Activated naive CD4-positive, alpha-beta T cell treated with anti-CD3 and anti-CD28 coated beads for 36 hours (primary cell): ENCODE data around the gene TCEAL5. TPM values are rescaled to one million over a fixed set of nuclear protein-coding genes. Genes with fewer than 3 reads are reported as not detected.
A peak's percentile ranks its signal among the peaks of the same experiment; 100 is the strongest.
"Not testable (repeated sequence)": the region's sequence is repeated elsewhere in the genome, so short reads cannot be mapped to it uniquely, and the experiment has no call there.

Source experiments
- CTCF ChIA-PET: fragments of 350-600 bp; sonication (Branson Sonifier 250); formaldehyde crosslinking; loops from one replicate; lab custom pipeline; 2021; ENCODE audit warnings: antibody characterized with exemption; lab: Charles Lee
- DNase-seq: peaks from one replicate; pipeline ENCODE4 v3.0.0-alpha.2; 2020
- H3K27ac Mint-ChIP-seq: one replicate; pipeline ENCODE4 v1.8.0; 2021; ENCODE audit warnings: mild to moderate bottlenecking, mixed read lengths
- H3K27me3 Mint-ChIP-seq: one replicate; pipeline ENCODE4 v1.8.0; 2021; ENCODE audit warnings: low read depth, mixed read lengths
- H3K36me3 Mint-ChIP-seq: one replicate; pipeline ENCODE4 v1.8.0; 2021; ENCODE audit warnings: low read depth, mixed read lengths
- H3K4me1 Mint-ChIP-seq: one replicate; pipeline ENCODE4 v1.8.0; 2021; ENCODE audit warnings: low read depth, mixed read lengths
- H3K4me3 Mint-ChIP-seq: one replicate; pipeline ENCODE4 v1.8.0; 2021; ENCODE audit warnings: mild to moderate bottlenecking, moderate library complexity, mixed read lengths
- H3K9me3 Mint-ChIP-seq: one replicate; pipeline ENCODE4 v1.8.0; 2021; ENCODE audit warnings: mixed read lengths
- intact Hi-C: fragments of 100-400 bp; cut with micrococcal nuclease; formaldehyde crosslinking; loops from one replicate; pipeline ENCODE4 v1.15.1; 2023
- total RNA-seq, 2 experiments: library from RNA; stranded (reverse); gene quantifications; one replicate each; pipeline ENCODE4 v1.2.3, GENCODE V29; 2021

TCEAL5 gene
- total RNA-seq, 2 experiments from 2014 or later = 0.32 TPM; not detected in 1

DNA sequence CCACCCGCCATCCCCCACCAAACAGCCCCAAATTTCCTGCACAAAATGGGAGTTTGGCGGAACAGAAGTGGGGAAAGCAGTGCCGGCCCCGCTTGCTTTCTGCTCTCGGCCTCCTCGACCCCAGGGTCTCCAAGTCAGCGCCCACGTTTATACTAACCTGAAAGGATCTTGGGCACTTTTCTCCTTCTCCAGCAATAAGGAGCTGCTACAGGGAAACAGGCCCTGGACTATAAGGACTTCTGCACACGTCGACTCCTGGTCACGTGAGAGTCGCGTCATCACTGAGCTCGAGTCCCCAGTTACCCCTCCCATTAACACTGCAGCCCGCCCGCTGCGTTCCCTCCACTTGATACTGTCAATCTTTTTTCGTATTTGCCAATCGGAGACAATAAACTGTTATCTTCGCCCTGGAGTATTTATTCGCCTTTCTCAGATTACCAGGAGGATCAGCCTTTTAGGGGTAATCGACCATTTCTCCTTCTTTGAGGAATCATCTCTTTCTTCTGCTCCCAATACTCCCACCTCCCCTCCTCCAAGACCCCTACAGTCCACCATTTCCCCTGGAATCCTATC, 21.5 kb downstream of the TCEAL5 start, which contains the start of gene TCEAL8:
TSS of gene TCEAL8 (minus strand) at position 235 of the 573 bp plus-strand sequence. CDS start 1,176 bp downstream, outside the sequence.
- Mint-ChIP-seq H3K27me3 (no peaks in the 10 kb centered on the region), H3K27ac (peak within 1 kb of the TSS; percentile 96), H3K4me3 (peak within 1 kb of the TSS; percentile 94), H3K36me3 (peaks cover 5% of the 10 kb centered on the region), H3K9me3 (no peaks in the 10 kb centered on the region), H3K4me1 (peaks cover 14% of the 10 kb centered on the region)
- peak; percentile 79 for DNase-seq
- CTCF ChIA-PET = no interaction called here
- intact Hi-C loops = loop anchor here (1.0 kb wide), 4 partner anchors 40 to 431 kb away; partner anchors contain the start of genes BEX4 and MORF4L2

DNA sequence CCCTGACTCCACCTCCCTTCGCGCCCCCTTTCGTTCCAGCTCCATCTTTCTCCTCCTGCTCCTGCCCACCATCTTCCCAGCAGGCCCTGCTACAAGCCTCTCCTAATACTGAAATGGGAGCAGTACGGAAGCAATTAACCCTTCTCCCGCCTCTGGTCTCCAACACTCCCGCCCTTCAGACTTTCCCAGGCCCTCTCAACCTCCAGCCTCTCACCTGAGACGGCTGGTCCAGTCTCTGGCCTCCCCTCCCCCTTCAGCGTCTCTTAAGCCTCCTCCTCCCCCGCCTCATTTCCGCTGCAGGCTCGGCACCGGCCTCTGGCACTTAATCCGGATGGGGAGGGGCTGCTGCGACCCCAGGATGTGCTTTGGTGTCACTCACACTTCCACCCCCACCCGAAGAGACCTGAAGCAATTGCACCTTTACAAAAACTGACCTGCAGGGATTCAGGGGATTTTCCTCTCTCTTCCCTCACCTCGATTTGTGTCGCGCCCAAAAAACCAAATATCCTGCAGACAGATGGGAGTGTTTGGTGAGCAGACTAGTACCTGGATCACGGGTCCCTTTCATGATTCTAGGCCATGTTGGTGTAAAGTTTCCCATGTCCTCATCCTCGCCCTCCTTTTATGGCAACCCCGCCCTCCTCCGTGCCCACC, 22.3 kb downstream of the TCEAL5 start:
- DNase-seq = peak; percentile 64
- Mint-ChIP-seq H3K27ac (peak overlapping the region; percentile 96), H3K36me3 (peaks cover 5% of the 10 kb centered on the region), H3K4me1 (peaks cover 14% of the 10 kb centered on the region), H3K4me3 (peak overlapping the region; percentile 94), H3K27me3 (no peaks in the 10 kb centered on the region), H3K9me3 (no peaks in the 10 kb centered on the region)
- CTCF ChIA-PET = interaction anchor here (2.2 kb wide), 1 partner anchor 43 kb away, joined by 6 read pairs; no protein-coding TSS in a partner anchor
- intact Hi-C loops = loop anchor here (1.0 kb wide), 2 partner anchors 39 to 432 kb away; partner anchors contain the start of genes BEX4 and MORF4L2

- CTCF ChIA-PET = interaction anchor here (0.7 to 2.2 kb wide), 2 partner anchors 42 to 49 kb away, joined by 3 to 6 read pairs; no protein-coding TSS in a partner anchor
- peak overlapping the region; percentile 96 for H3K27ac Mint-ChIP-seq
- H3K27me3 Mint-ChIP-seq = no peaks in the 10 kb centered on the region
- H3K36me3 Mint-ChIP-seq = peaks cover 5% of the 10 kb centered on the region
- no peak for DNase-seq
- intact Hi-C loops = loop anchor here (1.0 kb wide), 2 partner anchors 38 to 433 kb away; partner anchors contain the start of genes BEX4 and MORF4L2
- H3K4me1 Mint-ChIP-seq = peaks cover 14% of the 10 kb centered on the region
- H3K9me3 Mint-ChIP-seq = no peaks in the 10 kb centered on the region
- peak overlapping the region; percentile 94 for H3K4me3 Mint-ChIP-seq
These were observed 22.9 kb downstream of the TCEAL5 start for GRCh38 chrX:103253608-103254007.

- Mint-ChIP-seq H3K9me3 (no peaks in the 10 kb centered on the region), H3K4me3 (no peak overlapping the region)
- CTCF ChIA-PET = no interaction called here
These were observed 25.6 kb downstream of the TCEAL5 start for GRCh38 chrX:103250977-103251376.

DNA sequence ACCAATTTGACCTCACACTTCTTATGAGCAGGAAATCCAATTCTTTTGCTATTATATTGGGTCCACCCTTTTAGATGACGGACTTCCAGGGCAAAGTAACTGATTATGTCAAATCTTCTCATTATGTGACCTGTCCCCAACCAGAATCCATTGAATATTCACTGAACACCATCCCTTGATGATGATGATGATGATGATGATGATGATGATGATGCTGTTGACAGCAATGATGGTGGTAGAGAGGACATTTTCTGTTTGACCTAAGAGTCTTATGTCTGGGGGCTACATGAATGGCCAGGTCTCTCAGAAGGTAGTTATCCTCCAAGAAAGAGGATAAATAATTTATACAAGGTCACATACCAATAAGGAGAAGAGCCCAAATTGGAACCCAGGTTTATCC, 26.7 kb downstream of the TCEAL5 start:
- Mint-ChIP-seq H3K27ac (no peak overlapping the region), H3K4me3 (no peak overlapping the region), H3K36me3 (peaks cover 5% of the 10 kb centered on the region), H3K4me1 (peaks cover 10% of the 10 kb centered on the region), H3K9me3 (no peaks in the 10 kb centered on the region), H3K27me3 (no peaks in the 10 kb centered on the region)
- CTCF ChIA-PET = interaction anchor here (3.0 kb wide), 1 partner anchor 39 kb away, joined by 14 read pairs; no protein-coding TSS in a partner anchor
- intact Hi-C loops = no loop called here
- no peak for DNase-seq

More at GRCh38 chrX:103250977-103251376, 25.6 kb downstream of the TCEAL5 start:
- Mint-ChIP-seq H3K36me3 (peaks cover 5% of the 10 kb centered on the region), H3K4me1 (peaks cover 14% of the 10 kb centered on the region), H3K27me3 (no peaks in the 10 kb centered on the region), H3K27ac (no peak overlapping the region)
- intact Hi-C loops = no loop called here
- DNase-seq = no peak

- Mint-ChIP-seq H3K27ac (no peak overlapping the region), H3K36me3 (peaks cover 1% of the 10 kb centered on the region), H3K4me3 (no peak overlapping the region), H3K9me3 (no peaks in the 10 kb centered on the region), H3K27me3 (no peaks in the 10 kb centered on the region), H3K4me1 (peaks cover 3% of the 10 kb centered on the region)
- DNase-seq = no peak
- intact Hi-C loops = loop anchor here (1.0 kb wide), 1 partner anchor 37 kb away; no protein-coding TSS in a partner anchor
- CTCF ChIA-PET = interaction anchor here (0.7 to 3.0 kb wide), 4 partner anchors 19 to 874 kb away, joined by 3 to 14 read pairs (median 3); no protein-coding TSS in a partner anchor
These were observed 28.0 kb downstream of the TCEAL5 start for GRCh38 chrX:103248553-103248952.

DNA sequence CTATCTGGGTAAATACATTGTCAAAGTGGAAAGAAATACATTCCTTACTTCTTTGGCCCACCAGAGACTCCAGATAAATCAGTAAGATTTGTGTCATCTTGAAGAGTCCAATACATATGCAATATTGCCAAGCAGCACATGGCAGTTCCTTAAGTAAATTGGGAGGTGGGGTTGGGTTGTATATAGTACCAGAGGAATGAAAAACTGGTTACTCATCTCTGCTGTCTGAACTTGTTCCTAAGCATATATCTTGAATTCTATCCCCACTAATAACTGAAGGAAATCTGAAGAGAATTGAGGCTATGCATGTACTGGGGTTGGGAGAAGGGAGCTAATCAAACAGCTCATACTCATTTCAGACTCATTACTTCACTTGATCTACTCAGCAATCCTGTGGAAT, 36.4 kb downstream of the TCEAL5 start:
- Mint-ChIP-seq H3K9me3 (no peaks in the 10 kb centered on the region), H3K36me3 (no peaks in the 10 kb centered on the region)

DNA sequence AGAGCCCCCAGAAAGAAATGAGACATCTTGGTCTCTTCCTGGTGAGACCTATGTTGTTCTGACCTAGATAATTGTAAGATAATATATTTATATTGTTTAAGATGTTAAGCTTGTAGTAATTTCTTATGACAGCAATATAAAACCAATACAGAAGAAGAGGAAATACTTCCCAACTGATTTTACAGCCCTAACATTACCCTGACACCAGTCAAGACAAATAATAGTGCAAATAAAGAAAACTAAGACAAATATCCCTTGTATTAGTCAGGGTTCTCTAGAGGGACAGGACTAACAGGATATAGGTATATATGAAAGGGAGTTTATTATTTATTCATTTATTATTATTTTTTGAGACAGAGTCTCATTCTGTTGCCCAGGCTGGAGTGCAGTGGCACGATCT, 40.3 kb downstream of the TCEAL5 start:
- H3K36me3 Mint-ChIP-seq = no peaks in the 10 kb centered on the region
- H3K27ac Mint-ChIP-seq = no peak overlapping the region
- no peaks in the 10 kb centered on the region for H3K9me3 Mint-ChIP-seq
- no peaks in the 10 kb centered on the region for H3K27me3 Mint-ChIP-seq
- DNase-seq = no peak
- CTCF ChIA-PET = no interaction called here
- intact Hi-C loops = no loop called here
- no peaks in the 10 kb centered on the region for H3K4me1 Mint-ChIP-seq
- H3K4me3 Mint-ChIP-seq = no peak overlapping the region

More for the DNA sequence above, 36.4 kb downstream of the TCEAL5 start:
- DNase-seq = no peak
- intact Hi-C loops = no loop called here
- CTCF ChIA-PET = no interaction called here
- H3K27me3 Mint-ChIP-seq = no peaks in the 10 kb centered on the region
- H3K4me3 Mint-ChIP-seq = no peak overlapping the region
- no peak overlapping the region for H3K27ac Mint-ChIP-seq
- H3K4me1 Mint-ChIP-seq = no peaks in the 10 kb centered on the region

DNA sequence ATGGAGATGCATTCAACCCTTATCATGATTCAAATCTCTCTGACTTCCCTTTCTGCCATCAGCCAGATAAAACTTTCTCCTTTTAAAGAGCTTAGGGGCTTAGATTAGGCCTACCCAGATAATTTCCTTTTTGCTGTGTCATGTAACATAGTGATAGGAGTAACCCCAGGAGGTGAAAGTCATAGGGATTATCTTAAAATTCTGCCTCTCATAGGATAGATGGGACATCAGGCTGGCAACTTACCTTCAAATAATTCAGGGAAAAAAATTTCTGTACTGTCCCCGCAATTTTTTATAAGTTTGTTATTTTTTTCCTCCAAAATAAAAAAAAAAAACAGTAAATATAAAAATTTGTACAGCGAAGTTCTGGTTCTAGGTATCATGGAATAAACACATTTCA, 40.9 kb downstream of the TCEAL5 start:
- CTCF ChIA-PET, H3K27ac Mint-ChIP-seq, H3K9me3 Mint-ChIP-seq, DNase-seq, H3K4me3 Mint-ChIP-seq, H3K4me1 Mint-ChIP-seq, intact Hi-C loops, H3K36me3 Mint-ChIP-seq, H3K27me3 Mint-ChIP-seq: not testable (repeated sequence)

GRCh38 chrX:103234869-103235268, 41.7 kb downstream of the TCEAL5 start:
- CTCF ChIA-PET = no interaction called here
- Mint-ChIP-seq H3K27me3 (no peaks in the 10 kb centered on the region), H3K4me3 (no peak overlapping the region), H3K9me3 (no peaks in the 10 kb centered on the region), H3K27ac (no peak overlapping the region), H3K4me1 (no peaks in the 10 kb centered on the region), H3K36me3 (no peaks in the 10 kb centered on the region)
- intact Hi-C loops = no loop called here
- no peak for DNase-seq

- Mint-ChIP-seq H3K27me3 (no peaks in the 10 kb centered on the region), H3K9me3 (no peaks in the 10 kb centered on the region), H3K27ac (no peak overlapping the region), H3K36me3 (no peaks in the 10 kb centered on the region), H3K4me3 (no peak overlapping the region), H3K4me1 (no peaks in the 10 kb centered on the region)
- CTCF ChIA-PET = interaction anchor here (1.3 kb wide), 1 partner anchor 22 kb away, joined by 3 read pairs; no protein-coding TSS in a partner anchor
- intact Hi-C loops = no loop called here
- no peak for DNase-seq
These were observed 43.3 kb downstream of the TCEAL5 start for GRCh38 chrX:103233263-103233662.

DNA sequence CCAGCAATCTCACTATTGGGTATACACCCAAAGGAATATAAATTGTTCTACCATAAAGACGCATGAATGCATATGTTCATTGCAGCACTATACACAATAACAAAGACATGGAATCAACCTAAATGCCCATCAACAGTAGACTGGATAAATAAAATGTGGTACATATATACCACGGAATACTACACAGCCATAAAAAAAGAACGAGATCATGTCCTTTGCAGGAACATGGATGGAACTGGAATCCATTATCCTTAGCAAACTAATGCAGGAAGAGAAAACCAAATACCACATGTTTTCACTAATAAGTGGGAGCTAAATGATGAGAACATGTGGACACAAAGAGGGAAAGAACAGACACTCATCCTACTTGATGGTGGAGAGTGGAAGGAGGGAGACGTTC, 50.6 kb downstream of the TCEAL5 start:
- H3K4me1 Mint-ChIP-seq, H3K27ac Mint-ChIP-seq, intact Hi-C loops, CTCF ChIA-PET, H3K4me3 Mint-ChIP-seq, DNase-seq, H3K9me3 Mint-ChIP-seq, H3K36me3 Mint-ChIP-seq: not testable (repeated sequence)
- H3K27me3 Mint-ChIP-seq = peaks cover 11% of the 10 kb centered on the region
